SHP77 (cell line): ENCODE data around the gene ATP8B3.
"Not testable (repeated sequence)": the region's sequence is repeated elsewhere in the genome, so short reads cannot be mapped to it uniquely, and the experiment has no call there.

Experiments
- DNase-seq, 2 experiments: peaks; one replicate each; lab custom pipeline; 2025; lab: John Stamatoyannopoulos, UW

The ATP8B3 gene

GRCh38 chr19:1769645-1769985, 42.5 kb downstream of the ATP8B3 start:
- no peak for DNase-seq

- no peak for DNase-seq
These were observed 43.0 kb downstream of the ATP8B3 start for GRCh38 chr19:1768918-1769644.

- no peak for DNase-seq
These were observed 43.8 kb downstream of the ATP8B3 start for GRCh38 chr19:1768248-1768647.

GRCh38 chr19:1767464-1767933, 44.6 kb downstream of the ATP8B3 start:
- no peak for DNase-seq

GRCh38 chr19:1766800-1767352, 45.2 kb downstream of the ATP8B3 start:
- no peak for DNase-seq

GRCh38 chr19:1765904-1766799, 45.9 kb downstream of the ATP8B3 start:
- DNase-seq, result no peak

- DNase-seq, result no peak
These were observed 46.7 kb downstream of the ATP8B3 start for GRCh38 chr19:1765232-1765903.

GRCh38 chr19:1764729-1765128, 47.3 kb downstream of the ATP8B3 start:
- DNase-seq, result no peak

GRCh38 chr19:1763648-1764639, 48.1 kb downstream of the ATP8B3 start:
- no peak for DNase-seq

GRCh38 chr19:1762243-1763117, 49.6 kb downstream of the ATP8B3 start:
- DNase-seq, result no peak

- no peak for DNase-seq
These were observed 50.4 kb downstream of the ATP8B3 start for GRCh38 chr19:1761528-1762242.

GRCh38 chr19:1760786-1761527, 51.1 kb downstream of the ATP8B3 start:
- not testable (repeated sequence) for DNase-seq

- DNase-seq, result no peak
These were observed 52.1 kb downstream of the ATP8B3 start for GRCh38 chr19:1760020-1760419.

- DNase-seq, result no peak
These were observed 52.8 kb downstream of the ATP8B3 start for GRCh38 chr19:1758959-1759903.

- DNase-seq, result no peak
These were observed 53.9 kb downstream of the ATP8B3 start for GRCh38 chr19:1758231-1758577.

GRCh38 chr19:1757468-1758230, 54.4 kb downstream of the ATP8B3 start:
- no peak for DNase-seq
